ENCODE results near the gene CCP110. TPM values are rescaled to one million over a fixed set of nuclear protein-coding genes. Genes with fewer than 3 reads are reported as not detected.
"Not testable (repeated sequence)": the region's sequence is repeated elsewhere in the genome, so short reads cannot be mapped to it uniquely, and the experiment has no call there.

CCP110 gene
- total RNA-seq, 1 experiment from 2014 or later = 5.4 TPM

GRCh38 chr16:19542138-19542821, 18.5 kb downstream of the CCP110 start:
- no peaks in the 10 kb centered on the region for H3K27me3 ChIP-seq (ENCODE audit: low read length)
- H2AFZ ChIP-seq (ENCODE audit: low read length) = no peak overlapping the region
- ChIA-PET CTCF (no interaction called here), POLR2A (ENCODE audit: unreplicated experiment) (no interaction called here)
- H3K4me2 ChIP-seq (ENCODE audit: low read length) = no peak overlapping the region
- peaks cover 23% of the 10 kb centered on the region for H3K36me3 ChIP-seq (ENCODE audit: low read depth, low read length)
- H3K27ac ChIP-seq (ENCODE audit: low read length) = no peak overlapping the region
- no peaks in the 10 kb centered on the region for H3K9me3 ChIP-seq (ENCODE audit: low read length)
- intact Hi-C loops (cut with micrococcal nuclease) = no loop called here
- no peaks in the 10 kb centered on the region for H3F3A ChIP-seq (ENCODE audit: low read length, unreplicated experiment)
- no peak overlapping the region for H3K4me3 ChIP-seq (ENCODE audit: low read length)
- TF ChIP-seq EZH2phosphoT487 (IDR thresholded peaks at IDR 0.05; ENCODE audit: borderline replicate concordance, low read length) (no peak), CTCF (conservative IDR thresholded peaks at IDR 0.05; ENCODE audit: low read depth, low read length) (no peak), EZH2 (IDR thresholded peaks at IDR 0.05; ENCODE audit: low read length, unreplicated experiment) (no peak)
- H3K79me2 ChIP-seq (ENCODE audit: low read length) = no peaks in the 10 kb centered on the region
- H3K4me1 ChIP-seq (ENCODE audit: insufficient read depth, low read length) = no peaks in the 10 kb centered on the region
- H3K9me2 ChIP-seq (replicated peaks; ENCODE audit: low read length) = no peaks in the 10 kb centered on the region
- ATAC-seq = no peak
- H3K9ac ChIP-seq (ENCODE audit: low read length) = no peak overlapping the region
- BruUV-seq (replicated peaks) = no TSS peak
- H4K20me1 ChIP-seq (ENCODE audit: low read length) = no peaks in the 10 kb centered on the region
- DNase-seq = no peak

- H3K9me2 ChIP-seq (replicated peaks; ENCODE audit: low read length); intact Hi-C loops (cut with micrococcal nuclease); BruUV-seq (replicated peaks); CTCF ChIA-PET; H3K79me2 ChIP-seq (ENCODE audit: low read length); H3K27me3 ChIP-seq (ENCODE audit: low read length); H3K9me3 ChIP-seq (ENCODE audit: low read length); ATAC-seq; H3K27ac ChIP-seq (ENCODE audit: low read length); H3K4me3 ChIP-seq (ENCODE audit: low read length); H3F3A ChIP-seq (ENCODE audit: low read length, unreplicated experiment); POLR2A ChIA-PET (ENCODE audit: unreplicated experiment); H3K4me1 ChIP-seq (ENCODE audit: insufficient read depth, low read length); H2AFZ ChIP-seq (ENCODE audit: low read length); DNase-seq; H4K20me1 ChIP-seq (ENCODE audit: low read length); H3K4me2 ChIP-seq (ENCODE audit: low read length); H3K9ac ChIP-seq (ENCODE audit: low read length): not testable (repeated sequence)
- peaks cover 23% of the 10 kb centered on the region for H3K36me3 ChIP-seq (ENCODE audit: low read depth, low read length)
Observed at GRCh38 chr16:19543278-19543996, 19.7 kb downstream of the CCP110 start.

- ATAC-seq (no peak), DNase-seq (no peak)
- Histone ChIP-seq H3K9me2 (replicated peaks; ENCODE audit: low read length) (no peaks in the 10 kb centered on the region), H3K4me3 (ENCODE audit: low read length) (no peak overlapping the region), H3K4me2 (ENCODE audit: low read length) (no peak overlapping the region), H3K27me3 (ENCODE audit: low read length) (no peaks in the 10 kb centered on the region), H3K36me3 (ENCODE audit: low read depth, low read length) (peaks cover 16% of the 10 kb centered on the region), H3K27ac (ENCODE audit: low read length) (no peak overlapping the region), H3F3A (ENCODE audit: low read length, unreplicated experiment) (no peaks in the 10 kb centered on the region), H3K9me3 (ENCODE audit: low read length) (no peaks in the 10 kb centered on the region), H2AFZ (ENCODE audit: low read length) (no peak overlapping the region), H3K9ac (ENCODE audit: low read length) (no peak overlapping the region), H4K20me1 (ENCODE audit: low read length) (no peaks in the 10 kb centered on the region), H3K79me2 (ENCODE audit: low read length) (no peaks in the 10 kb centered on the region), H3K4me1 (ENCODE audit: insufficient read depth, low read length) (no peaks in the 10 kb centered on the region)
- ChIA-PET CTCF (no interaction called here), POLR2A (ENCODE audit: unreplicated experiment) (no interaction called here)
- intact Hi-C loops (cut with micrococcal nuclease) = no loop called here
- BruUV-seq (replicated peaks) = no TSS peak
- TF ChIP-seq EZH2phosphoT487 (IDR thresholded peaks at IDR 0.05; ENCODE audit: borderline replicate concordance, low read length) (no peak), EZH2 (IDR thresholded peaks at IDR 0.05; ENCODE audit: low read length, unreplicated experiment) (no peak), CTCF (conservative IDR thresholded peaks at IDR 0.05; ENCODE audit: low read depth, low read length) (no peak)
Observed at GRCh38 chr16:19548144-19548543, 24.4 kb downstream of the CCP110 start.
